Esophagus squamous epithelium (tissue), 4 donors: ENCODE measurements around the gene SIX2.

Source experiments
- CTCF ChIP-seq, 6 experiments: fragments of 450-650 bp in 4 of 6; fragments of 200-600 bp in 2 of 6; sonication (generic) in 2 of 6; IDR thresholded peaks; one replicate each; pipeline ENCODE4 v1.5.1; 2016 to 2019; ENCODE audit warnings: antibody characterized with exemption in 6 of 6, mild to moderate bottlenecking in 4 of 6, moderate library complexity in 4 of 6
- POLR2A ChIP-seq, 4 donors: fragments of 450-650 bp; IDR thresholded peaks; one replicate each; pipeline ENCODE4 v1.6.1; 2017; ENCODE audit warnings: antibody characterized with exemption in 4 of 4, mild to moderate bottlenecking in 4 of 4, moderate library complexity in 3 of 4

- no peak for TF ChIP-seq CTCF (IDR thresholded peaks at IDR 0.05)
- no peak for TF ChIP-seq POLR2A (IDR thresholded peaks at IDR 0.05)
Observed at GRCh38 chr2:44975571-44976450, 33.4 kb downstream of the SIX2 start.
